ENCODE measurements around the gene REM2. TPM values are rescaled to one million over a fixed set of nuclear protein-coding genes. Genes with fewer than 3 reads are reported as not detected.
A peak's percentile ranks its signal among the peaks of the same experiment; 100 is the strongest.

REM2 gene
- polyA plus RNA-seq, 1 of the 3 experiments (the other 2 are of a cell fraction), result 0.26 TPM

- H3K79me2 ChIP-seq (ENCODE audit: insufficient read depth), result peaks cover 44% of the 10 kb centered on the region
- H3K4me3 ChIP-seq (ENCODE audit: low read depth in 2 of 2, low read length in 1 of 2), result peak overlapping the region in 1 of 2 experiments; percentile 71; a peak in 2 of 4 replicates
- H3F3A ChIP-seq (replicated peaks; ENCODE audit: insufficient read depth), result peaks cover 9% of the 10 kb centered on the region
- WGBS (ENCODE audit: low lambda C conversion rate), result 80% methylated on average over 3 of the region's 6 CpGs
- peaks cover 0 to 10% of the 10 kb centered on the region in 2 experiments; a peak in 1 of 4 replicates for H3K4me1 ChIP-seq (ENCODE audit: control insufficient read depth in 1 of 2, insufficient read depth in 2 of 2, low read depth in 1 of 2, low read length in 1 of 2)
- no peak for DNase-seq
- peak overlapping the region; percentile 88; the same call in 1 of the 2 replicates for H3K9ac ChIP-seq
- peaks cover 9 to 20% of the 10 kb centered on the region in 2 experiments for H3K36me3 ChIP-seq (replicated peaks in 1 of 2; ENCODE audit: control insufficient read depth in 1 of 2, insufficient read depth in 2 of 2, low read length in 1 of 2)
- no peaks in the 10 kb centered on the region for H3K9me2 ChIP-seq
- TF ChIP-seq SIN3A (IDR thresholded peaks at IDR 0.05; ENCODE audit: borderline replicate concordance, low read depth, low read length) (no peak), FOXJ3 (CRISPR knock-in tag; IDR thresholded peaks at IDR 0.05) (no peak), SMC3 (IDR thresholded peaks at IDR 0.05; ENCODE audit: low read depth, low read length) (no peak), RCOR1 (IDR thresholded peaks at IDR 0.05; ENCODE audit: low read length) (no peak), PBX3 (IDR thresholded peaks at IDR 0.05) (no peak), ELF1 (IDR thresholded peaks at IDR 0.05) (no peak), RAD21 (IDR thresholded peaks at IDR 0.05; ENCODE audit: low read length) (no peak), EZH2phosphoT487 (IDR thresholded peaks at IDR 0.05; ENCODE audit: borderline replicate concordance, low read depth) (no peak), TEAD4 (IDR thresholded peaks at IDR 0.05; ENCODE audit: borderline replicate concordance, insufficient read depth) (no peak), NFIC (IDR thresholded peaks at IDR 0.05; ENCODE audit: borderline replicate concordance) (no peak), RXRA (IDR thresholded peaks at IDR 0.05; ENCODE audit: borderline replicate concordance, low read depth) (no peak), YY1 (IDR thresholded peaks at IDR 0.05; ENCODE audit: low read depth) (no peak)
- TF ChIP-seq, protein P1, sequence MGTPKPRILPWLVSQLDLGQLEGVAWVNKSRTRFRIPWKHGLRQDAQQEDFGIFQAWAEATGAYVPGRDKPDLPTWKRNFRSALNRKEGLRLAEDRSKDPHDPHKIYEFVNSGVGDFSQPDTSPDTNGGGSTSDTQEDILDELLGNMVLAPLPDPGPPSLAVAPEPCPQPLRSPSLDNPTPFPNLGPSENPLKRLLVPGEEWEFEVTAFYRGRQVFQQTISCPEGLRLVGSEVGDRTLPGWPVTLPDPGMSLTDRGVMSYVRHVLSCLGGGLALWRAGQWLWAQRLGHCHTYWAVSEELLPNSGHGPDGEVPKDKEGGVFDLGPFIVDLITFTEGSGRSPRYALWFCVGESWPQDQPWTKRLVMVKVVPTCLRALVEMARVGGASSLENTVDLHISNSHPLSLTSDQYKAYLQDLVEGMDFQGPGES (IDR thresholded peaks at IDR 0.05; ENCODE audit: low read depth, low read length), result no peak
- TF ChIP-seq, protein P2, sequence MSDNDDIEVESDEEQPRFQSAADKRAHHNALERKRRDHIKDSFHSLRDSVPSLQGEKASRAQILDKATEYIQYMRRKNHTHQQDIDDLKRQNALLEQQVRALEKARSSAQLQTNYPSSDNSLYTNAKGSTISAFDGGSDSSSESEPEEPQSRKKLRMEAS (IDR thresholded peaks at IDR 0.05; ENCODE audit: low read depth), result no peak
- CTCF ChIA-PET, result interaction anchor here (0.8 to 6.2 kb wide), 4 partner anchors 10 to 282 kb away, joined by 3 to 59 read pairs (median 22); no protein-coding TSS in a partner anchor
- peak overlapping the region; percentile 76 for H3K4me2 ChIP-seq
- H3K27ac ChIP-seq (ENCODE audit: low read depth in 2 of 2, low read length in 1 of 2), result no peak overlapping the region
- no peaks in the 10 kb centered on the region for H3K9me3 ChIP-seq
- H2AFZ ChIP-seq (ENCODE audit: low read depth), result no peak overlapping the region
- POLR2A ChIA-PET, result interaction anchor here (1.7 to 2.6 kb wide), 2 partner anchors 8 to 10 kb away, joined by 6 to 12 read pairs; partner anchors contain the start of gene MRPL52
- no peaks in the 10 kb centered on the region for H3K27me3 ChIP-seq (ENCODE audit: insufficient read depth)
- H4K20me1 ChIP-seq (ENCODE audit: insufficient read depth), result no peaks in the 10 kb centered on the region
Observed at GRCh38 chr14:22838631-22839041, 44.4 kb upstream of the REM2 start.

- ChIA-PET CTCF (interaction anchor here (0.8 to 6.2 kb wide), 4 partner anchors 10 to 283 kb away, joined by 3 to 59 read pairs (median 22); no protein-coding TSS in a partner anchor), POLR2A (interaction anchor here (1.0 to 2.6 kb wide), 3 partner anchors 9 to 10 kb away, joined by 3 to 12 read pairs (median 6); partner anchors contain the start of gene MRPL52)
- DNase-seq, result no peak
- 0 out of 2 replicates have a peak overlapping the region, but pooled peaks have one; percentile 88 for H3K9ac ChIP-seq
- H3K27ac ChIP-seq (ENCODE audit: low read depth in 2 of 2, low read length in 1 of 2), result no peak overlapping the region
- H3F3A ChIP-seq (replicated peaks; ENCODE audit: insufficient read depth), result peaks cover 9% of the 10 kb centered on the region
- no peaks in the 10 kb centered on the region for H3K9me2 ChIP-seq
- no peak overlapping the region for H2AFZ ChIP-seq (ENCODE audit: low read depth)
- H4K20me1 ChIP-seq (ENCODE audit: insufficient read depth), result no peaks in the 10 kb centered on the region
- 94% methylated on average over 5 of the region's 6 CpGs for WGBS (ENCODE audit: low lambda C conversion rate)
- peak overlapping the region; percentile 76; the same call in 1 of the 2 replicates for H3K4me2 ChIP-seq
- peaks cover 2 to 14% of the 10 kb centered on the region in 2 experiments for H3K36me3 ChIP-seq (replicated peaks in 1 of 2; ENCODE audit: control insufficient read depth in 1 of 2, insufficient read depth in 2 of 2, low read length in 1 of 2)
- no peaks in the 10 kb centered on the region for H3K27me3 ChIP-seq (ENCODE audit: insufficient read depth)
- H3K4me1 ChIP-seq (ENCODE audit: control insufficient read depth in 1 of 2, insufficient read depth in 2 of 2, low read depth in 1 of 2, low read length in 1 of 2), result peaks cover 0 to 10% of the 10 kb centered on the region in 2 experiments; a peak in 1 of 4 replicates
- H3K79me2 ChIP-seq (ENCODE audit: insufficient read depth), result peaks cover 44% of the 10 kb centered on the region
- no peaks in the 10 kb centered on the region for H3K9me3 ChIP-seq
- peak overlapping the region in 1 of 2 experiments; percentile 6; a peak in 1 of 4 replicates for H3K4me3 ChIP-seq (ENCODE audit: low read depth in 2 of 2, low read length in 1 of 2)
- no peak for TF ChIP-seq ELF1 (IDR thresholded peaks at IDR 0.05)
- no peak for TF ChIP-seq RCOR1 (IDR thresholded peaks at IDR 0.05; ENCODE audit: low read length)
- TF ChIP-seq PBX3 (IDR thresholded peaks at IDR 0.05), result no peak
- TF ChIP-seq, protein P3, sequence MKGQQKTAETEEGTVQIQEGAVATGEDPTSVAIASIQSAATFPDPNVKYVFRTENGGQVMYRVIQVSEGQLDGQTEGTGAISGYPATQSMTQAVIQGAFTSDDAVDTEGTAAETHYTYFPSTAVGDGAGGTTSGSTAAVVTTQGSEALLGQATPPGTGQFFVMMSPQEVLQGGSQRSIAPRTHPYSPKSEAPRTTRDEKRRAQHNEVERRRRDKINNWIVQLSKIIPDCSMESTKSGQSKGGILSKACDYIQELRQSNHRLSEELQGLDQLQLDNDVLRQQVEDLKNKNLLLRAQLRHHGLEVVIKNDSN (IDR thresholded peaks at IDR 0.05; ENCODE audit: borderline replicate concordance, low read depth), result no peak
- no peak for TF ChIP-seq SMC3 (IDR thresholded peaks at IDR 0.05; ENCODE audit: low read depth, low read length)
- TF ChIP-seq, protein P1 (IDR thresholded peaks at IDR 0.05; ENCODE audit: low read depth, low read length), result no peak
- TF ChIP-seq RXRA (IDR thresholded peaks at IDR 0.05; ENCODE audit: borderline replicate concordance, low read depth), result no peak
- TF ChIP-seq GATA2 (CRISPR knock-in tag; IDR thresholded peaks at IDR 0.05), result no peak
- TF ChIP-seq YY1 (IDR thresholded peaks at IDR 0.05; ENCODE audit: low read depth), result no peak
- no peak for TF ChIP-seq SIN3A (IDR thresholded peaks at IDR 0.05; ENCODE audit: borderline replicate concordance, low read depth, low read length)
- TF ChIP-seq RFX5 (IDR thresholded peaks at IDR 0.05; ENCODE audit: low read length), result no peak
- TF ChIP-seq, protein P2 (IDR thresholded peaks at IDR 0.05; ENCODE audit: low read depth), result no peak
- TF ChIP-seq CHD2 (IDR thresholded peaks at IDR 0.05; ENCODE audit: low read length, partially characterized antibody), result no peak
Observed at GRCh38 chr14:22839159-22839779, 43.8 kb upstream of the REM2 start.
